ENCODE measurements around the gene DISC1. TPM values are rescaled to one million over a fixed set of nuclear protein-coding genes. Genes with fewer than 3 reads are reported as not detected.
A peak's percentile ranks its signal among the peaks of the same experiment; 100 is the strongest.
"Not testable (repeated sequence)": the region's sequence is repeated elsewhere in the genome, so short reads cannot be mapped to it uniquely, and the experiment has no call there.

DISC1 gene
- total RNA-seq, 1 donor from 2014 or later: 5.5 TPM

DNA sequence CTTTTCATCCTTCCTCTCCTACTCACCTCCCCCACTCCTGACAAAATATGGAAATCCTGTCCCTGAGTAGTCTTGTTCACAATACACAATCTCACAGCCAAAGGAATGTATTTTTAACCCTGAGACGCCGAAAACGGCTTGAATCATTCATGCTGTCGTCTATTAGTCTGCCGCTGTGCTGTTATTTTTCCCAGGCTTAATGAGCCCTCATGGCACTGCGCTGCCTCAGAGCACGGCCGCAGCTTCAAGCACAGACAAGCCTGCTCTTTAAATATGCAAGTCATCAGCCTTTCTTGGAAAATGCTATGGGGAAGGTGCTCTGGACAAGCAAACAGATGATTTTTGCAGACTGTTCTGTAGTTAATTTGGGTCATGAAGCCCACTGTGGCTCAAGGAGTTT lies 302.7 kb downstream of the DISC1 start:
- DNase-seq (ENCODE audit: low spot score): no peak
- intact Hi-C loops (cut with DNase I): loop anchor here (5.0 kb wide), 1 partner anchor 698 kb away; no protein-coding TSS in a partner anchor

DNA sequence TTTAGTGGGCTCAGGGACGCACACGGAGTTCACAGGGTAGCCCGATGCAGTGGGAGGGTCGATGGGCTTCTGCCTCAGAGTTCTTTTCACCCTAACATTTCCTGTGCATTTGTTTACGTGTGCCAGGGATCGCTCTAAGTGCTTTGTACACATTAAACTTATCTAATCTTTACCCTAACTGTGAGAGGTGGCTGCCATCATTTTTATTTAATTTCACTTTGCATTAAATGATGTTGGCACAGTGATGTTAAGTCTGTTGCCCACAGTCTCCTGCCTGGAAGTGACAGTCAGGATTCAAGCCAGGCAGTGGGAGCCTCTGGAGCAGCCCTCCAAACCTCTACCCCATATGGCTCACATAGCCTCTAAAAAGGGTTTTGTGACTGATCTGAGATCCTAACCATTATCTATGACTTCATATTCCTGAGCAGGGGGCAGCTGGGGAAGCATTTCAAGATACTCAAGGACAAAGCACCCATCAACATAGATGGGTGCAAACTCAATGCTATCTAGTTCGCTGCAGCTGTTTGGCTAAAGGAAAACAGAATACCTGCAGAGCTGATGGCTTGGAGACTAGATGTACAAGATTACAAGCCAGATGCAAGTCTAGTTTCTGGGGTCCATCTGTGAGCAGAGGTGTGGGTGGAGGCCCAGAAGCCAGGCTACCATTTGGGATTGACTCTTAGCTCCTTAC lies 303.8 kb downstream of the DISC1 start:
- intact Hi-C loops (cut with DNase I): loop anchor here (5.0 kb wide), 2 partner anchors 63 to 377 kb away; no protein-coding TSS in a partner anchor
- DNase-seq (ENCODE audit: low spot score): no peak

DNA sequence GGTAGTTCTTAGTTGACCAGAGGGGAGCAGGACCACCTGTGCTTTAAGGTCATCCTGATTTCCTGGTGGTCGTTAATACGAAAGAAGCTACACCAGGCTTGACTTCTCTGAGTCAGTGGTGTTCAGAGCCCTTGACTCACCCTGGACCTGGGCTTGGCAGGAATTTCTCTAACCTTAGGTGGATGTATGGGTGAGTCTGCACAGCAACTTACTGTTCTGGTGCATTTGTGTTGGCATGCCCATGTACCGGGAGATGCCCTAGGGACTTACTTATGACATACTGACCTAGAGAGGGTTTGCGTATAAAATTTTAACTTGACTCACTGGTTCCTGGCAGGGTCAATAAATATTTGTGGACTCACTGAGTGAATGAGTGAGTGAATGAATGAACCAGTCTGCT lies 304.6 kb downstream of the DISC1 start:
- intact Hi-C loops (cut with DNase I): loop anchor here (5.0 kb wide), 2 partner anchors 64 to 376 kb away; no protein-coding TSS in a partner anchor
- DNase-seq (ENCODE audit: low spot score): no peak

DNA sequence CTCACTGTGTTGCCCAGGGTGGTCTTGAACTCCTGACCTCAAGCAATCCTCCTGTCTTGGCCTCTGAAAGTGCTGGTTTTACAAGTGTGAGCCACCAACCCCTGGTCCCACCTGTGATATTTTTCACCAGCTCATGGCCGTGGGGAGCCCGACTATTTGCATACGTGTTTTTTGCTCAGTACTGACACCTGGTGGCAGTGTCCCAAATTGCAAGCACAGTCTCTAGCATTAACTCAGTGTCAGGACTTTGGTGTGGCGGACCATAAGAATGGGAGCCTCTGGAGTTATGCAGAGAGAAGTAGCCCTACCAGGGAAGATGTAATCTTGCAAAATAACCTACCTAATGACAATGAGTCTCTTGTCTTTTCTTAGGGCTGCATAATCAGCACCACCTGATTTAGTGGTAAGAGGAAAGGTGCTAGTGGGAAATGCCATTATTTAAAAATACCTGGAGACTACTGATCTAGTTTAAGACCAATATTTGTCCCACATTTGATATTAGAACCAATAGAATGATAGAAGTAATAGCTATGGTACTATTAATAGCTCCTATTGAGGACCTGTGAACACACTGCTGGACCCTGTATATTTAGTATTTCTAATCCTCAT lies 305.4 kb downstream of the DISC1 start:
- DNase-seq (ENCODE audit: low spot score): no peak
- intact Hi-C loops (cut with DNase I): loop anchor here (5.0 kb wide), 2 partner anchors 65 to 375 kb away; no protein-coding TSS in a partner anchor

DNA sequence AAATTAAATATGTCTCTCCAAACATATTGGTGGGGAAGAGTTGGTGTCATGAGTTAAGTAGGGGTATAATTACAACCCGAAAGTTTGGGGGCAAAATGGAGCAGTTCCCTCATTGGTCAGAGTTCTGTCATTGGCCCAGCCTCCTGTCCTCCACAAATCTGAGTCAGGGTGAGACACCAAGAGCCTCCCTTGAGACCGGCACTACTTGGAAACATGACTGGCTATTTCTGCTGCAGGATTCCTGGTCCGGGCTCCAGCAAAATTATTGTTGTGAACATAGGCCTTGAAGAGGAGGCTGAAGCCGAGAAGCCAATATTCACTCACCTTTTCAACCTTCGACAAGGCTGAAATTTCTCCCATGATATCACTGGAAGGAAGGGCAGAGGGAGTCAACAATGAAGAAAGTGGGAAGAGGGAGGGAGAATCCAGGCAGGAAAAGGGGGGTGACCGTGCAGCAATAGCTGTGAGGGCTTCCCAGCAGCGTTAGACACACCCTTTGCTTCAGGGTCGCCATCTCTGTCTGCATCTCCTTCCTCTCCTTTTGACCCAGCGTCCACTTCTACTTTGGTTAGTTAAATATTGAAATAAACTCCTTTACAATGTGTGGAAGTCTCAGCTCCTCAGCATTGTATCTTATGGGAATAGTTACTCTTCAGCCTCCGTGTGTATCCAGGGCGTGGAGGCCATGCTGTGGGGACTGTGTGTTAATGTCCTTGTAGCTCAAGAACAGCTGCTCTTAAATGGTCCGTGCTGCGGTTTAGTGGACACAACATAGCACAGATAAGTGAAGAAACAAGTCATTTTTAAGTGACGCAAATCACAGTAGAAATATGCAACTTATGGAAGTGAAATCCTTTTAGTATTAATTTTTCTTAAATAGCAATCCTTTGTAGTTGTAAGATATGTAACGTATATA lies 307.4 kb downstream of the DISC1 start:
- intact Hi-C loops (cut with DNase I): loop anchor here (5.0 kb wide), 2 partner anchors 67 to 373 kb away; no protein-coding TSS in a partner anchor
- no peak for DNase-seq (ENCODE audit: low spot score)

DNA sequence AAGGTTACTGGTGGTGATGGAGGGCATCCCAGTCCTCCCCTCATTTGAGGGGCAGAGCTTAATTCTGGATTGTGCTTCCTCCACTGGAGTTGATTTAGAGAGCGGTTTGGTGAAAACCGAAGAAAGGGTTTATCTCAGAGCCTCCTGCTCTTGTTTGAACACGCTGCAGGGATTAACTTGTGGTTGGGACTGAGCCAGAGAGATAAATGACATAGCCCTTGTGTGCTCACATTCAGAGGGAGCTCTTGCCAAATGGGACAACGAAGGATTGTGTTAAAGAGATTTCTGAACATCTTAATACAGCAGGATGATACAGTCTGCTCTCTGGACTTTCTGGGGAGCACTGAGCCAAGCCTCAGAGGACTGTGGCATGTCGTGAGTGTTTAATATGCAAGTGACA lies 308.2 kb downstream of the DISC1 start:
- intact Hi-C loops (cut with DNase I): loop anchor here (5.0 kb wide), 5 partner anchors 67 to 383 kb away; no protein-coding TSS in a partner anchor
- no peak for DNase-seq (ENCODE audit: low spot score)

DNA sequence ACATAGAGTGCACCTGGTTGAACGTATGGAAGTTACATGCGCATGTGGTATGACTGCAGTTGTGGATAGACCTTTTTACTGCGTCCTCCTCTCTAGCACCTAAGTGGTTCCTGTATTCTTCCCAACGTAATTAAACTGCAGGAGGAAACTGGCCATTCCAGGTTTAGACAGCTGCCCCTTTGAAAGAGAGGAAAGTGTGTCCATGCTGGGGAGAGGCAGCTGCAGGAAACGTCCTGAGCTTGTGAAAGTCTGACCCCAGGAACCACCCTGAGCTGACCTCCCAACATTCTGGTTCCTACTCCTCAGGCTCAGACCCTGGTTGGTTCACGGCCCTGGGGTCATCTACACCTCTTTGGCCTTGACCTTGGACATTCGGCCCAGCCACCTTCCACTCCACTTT lies 309.3 kb downstream of the DISC1 start:
- intact Hi-C loops (cut with DNase I): loop anchor here (5.0 kb wide), 3 partner anchors 76 to 381 kb away; no protein-coding TSS in a partner anchor

DNA sequence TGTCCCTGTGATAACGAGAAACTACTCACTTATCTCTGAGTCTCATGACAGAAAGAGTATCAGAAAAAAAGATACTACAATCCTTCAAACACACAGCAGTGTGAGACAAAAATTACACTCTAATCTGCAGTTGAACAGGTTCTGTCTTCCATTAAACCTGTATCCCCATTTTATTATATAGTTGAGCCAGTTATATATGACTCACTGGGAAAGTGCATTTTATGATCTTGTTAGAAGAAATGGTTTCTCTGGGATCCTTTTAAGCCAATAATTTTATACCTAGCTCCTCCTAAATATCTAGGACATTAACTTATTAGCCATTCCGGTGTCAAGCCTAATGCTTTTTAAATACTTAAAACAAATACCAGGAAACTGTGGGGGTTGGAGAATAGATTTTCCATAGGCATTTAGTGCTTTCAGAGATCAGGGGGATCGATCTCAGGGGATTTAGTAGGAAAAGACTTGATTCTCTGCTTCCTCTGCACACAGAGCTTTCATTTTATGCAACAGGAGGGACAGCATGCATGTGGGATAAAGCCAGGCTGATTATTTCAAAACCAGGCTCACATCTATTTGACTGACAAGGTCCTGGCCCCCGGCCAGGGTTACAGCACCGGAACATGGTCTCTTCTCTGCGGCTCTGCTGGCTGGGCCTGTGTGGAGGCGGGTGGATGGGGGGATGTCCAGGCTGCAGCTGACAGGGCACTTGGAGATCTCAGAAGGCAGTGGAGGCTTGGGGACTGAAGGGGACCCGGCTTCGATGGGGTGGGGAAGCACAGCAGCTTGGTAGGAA lies 310.6 kb downstream of the DISC1 start:
- intact Hi-C loops (cut with DNase I): loop anchor here (5.0 kb wide), 3 partner anchors 75 to 380 kb away; no protein-coding TSS in a partner anchor
- peak; percentile 82 for DNase-seq (ENCODE audit: low spot score)

More for the DNA sequence above, 309.3 kb downstream of the DISC1 start:
- no peak for DNase-seq (ENCODE audit: low spot score)

DNA sequence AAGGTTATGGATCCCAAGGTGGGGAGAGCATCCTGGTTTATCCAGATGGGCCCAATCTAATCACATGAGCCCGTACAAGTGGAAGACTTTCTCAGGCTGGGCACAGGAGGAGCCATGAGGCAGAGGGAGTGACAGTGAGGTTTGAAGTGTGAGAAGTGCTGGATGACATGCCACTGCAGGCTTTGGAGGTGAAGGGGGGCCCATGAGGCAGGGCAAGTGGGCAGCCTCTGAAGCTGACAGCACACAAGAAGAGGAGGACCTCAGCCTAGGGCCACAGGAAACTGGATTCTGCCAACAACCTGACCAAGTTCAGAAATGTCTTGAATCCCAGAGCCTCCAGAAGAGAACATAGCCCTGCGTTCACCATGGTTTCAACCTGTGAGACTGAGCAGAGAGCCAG lies 311.6 kb downstream of the DISC1 start:
- intact Hi-C loops (cut with DNase I): loop anchor here (5.0 kb wide), 3 partner anchors 74 to 379 kb away; no protein-coding TSS in a partner anchor
- no peak for DNase-seq (ENCODE audit: low spot score)

DNA sequence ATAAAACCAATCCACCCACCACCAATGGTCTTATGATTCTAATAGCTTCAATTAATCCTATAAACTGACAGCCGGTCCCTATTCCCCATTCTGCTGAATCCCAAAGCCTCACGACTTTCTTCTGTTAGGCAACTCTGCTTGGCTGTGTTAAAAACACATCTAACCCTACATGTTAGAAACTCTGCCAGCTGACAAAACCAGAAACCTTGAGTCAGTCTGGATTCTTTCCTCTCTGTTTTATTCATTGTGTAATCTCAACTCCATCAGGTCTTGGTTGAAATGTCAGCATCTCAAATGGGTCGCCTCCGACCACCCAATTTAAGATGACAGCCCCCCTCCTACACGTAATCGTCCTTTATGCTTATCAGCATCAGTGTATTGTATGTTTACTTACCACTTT lies 312.1 kb downstream of the DISC1 start:
- intact Hi-C loops (cut with DNase I): loop anchor here (5.0 kb wide), 3 partner anchors 74 to 379 kb away; no protein-coding TSS in a partner anchor
- DNase-seq (ENCODE audit: low spot score): no peak

DNA sequence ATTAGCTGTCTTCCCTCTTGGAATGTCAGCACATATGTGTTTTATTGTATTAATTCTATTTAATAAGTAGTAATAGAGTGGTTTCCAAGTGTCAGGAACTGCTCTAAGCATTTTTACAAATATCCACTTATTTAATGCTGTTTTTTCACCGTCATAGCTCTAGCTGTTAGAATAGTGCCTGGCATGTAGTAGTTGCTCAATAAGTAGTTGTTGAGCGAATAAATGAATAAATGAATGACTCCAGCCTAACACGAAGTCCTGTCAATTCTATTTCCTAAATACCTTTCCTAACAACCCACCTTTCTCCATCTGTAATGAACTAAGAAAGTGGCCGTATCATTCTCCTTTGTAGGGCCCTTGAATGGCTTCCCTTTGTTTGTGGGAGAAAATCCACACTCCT lies 312.5 kb downstream of the DISC1 start:
- intact Hi-C loops (cut with DNase I): loop anchor here (5.0 kb wide), 3 partner anchors 73 to 378 kb away; no protein-coding TSS in a partner anchor
- DNase-seq (ENCODE audit: low spot score): no peak

DNA sequence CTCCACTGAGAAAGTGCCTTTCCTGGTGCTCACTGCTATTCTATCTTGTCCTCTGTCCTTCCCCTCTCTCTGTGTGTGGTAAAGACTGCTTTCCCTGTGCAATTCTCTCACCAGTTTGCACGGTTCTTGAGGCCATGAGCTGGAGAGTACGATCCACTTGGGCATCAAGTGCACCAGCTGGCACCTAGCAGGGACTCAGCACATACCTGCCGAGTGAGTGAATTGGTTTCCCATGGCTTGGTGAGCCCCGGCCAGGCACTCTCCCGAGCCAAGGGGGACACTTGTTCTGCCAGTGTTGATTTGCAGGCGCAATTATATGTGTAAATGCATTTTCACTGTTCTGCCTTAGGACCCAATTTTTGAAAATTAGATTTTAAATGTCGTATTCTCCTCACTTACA lies 313.5 kb downstream of the DISC1 start:
- no peak for DNase-seq (ENCODE audit: low spot score)
- intact Hi-C loops (cut with DNase I): no loop called here

DNA sequence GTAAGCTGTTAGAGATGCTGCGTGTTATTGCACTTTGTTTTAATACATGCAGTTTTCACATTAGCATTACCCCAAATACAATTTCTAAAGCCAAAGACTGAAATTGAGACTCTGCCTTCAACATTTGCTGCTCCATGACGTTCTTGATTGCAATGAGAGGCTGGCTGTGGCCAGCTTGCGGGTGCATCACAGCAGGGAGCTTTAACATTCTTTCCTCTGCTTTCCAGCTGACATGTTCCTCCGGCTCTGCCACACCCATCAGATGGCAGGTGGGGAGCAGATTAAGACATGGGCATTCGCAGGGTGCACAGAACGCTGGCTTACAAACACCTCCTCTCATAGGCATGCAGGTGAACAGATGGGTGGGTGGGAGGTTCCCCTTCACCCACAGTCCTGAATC lies 314.1 kb downstream of the DISC1 start:
- no peak for DNase-seq (ENCODE audit: low spot score)
- intact Hi-C loops (cut with DNase I): no loop called here

DNA sequence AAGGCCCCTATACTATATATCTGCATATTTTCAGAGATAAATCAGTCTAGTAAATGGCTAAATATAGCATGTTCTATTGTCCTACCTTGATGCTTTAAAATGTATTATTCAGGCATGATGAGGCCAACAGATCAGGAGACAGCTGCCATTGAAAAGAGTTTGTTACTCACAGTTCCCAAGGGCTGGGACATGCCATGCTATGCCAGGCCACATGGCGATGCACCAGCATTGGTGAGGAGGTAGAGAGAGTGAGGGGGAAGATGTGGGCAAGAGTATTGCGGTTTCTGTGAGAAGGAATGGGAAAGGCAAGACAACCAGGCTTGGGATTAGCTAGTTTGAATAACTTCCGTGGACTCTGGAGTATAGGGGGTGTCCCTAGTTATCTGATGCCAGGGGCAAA lies 316.5 kb downstream of the DISC1 start:
- DNase-seq (ENCODE audit: low spot score): no peak
- intact Hi-C loops (cut with DNase I): no loop called here

DNA sequence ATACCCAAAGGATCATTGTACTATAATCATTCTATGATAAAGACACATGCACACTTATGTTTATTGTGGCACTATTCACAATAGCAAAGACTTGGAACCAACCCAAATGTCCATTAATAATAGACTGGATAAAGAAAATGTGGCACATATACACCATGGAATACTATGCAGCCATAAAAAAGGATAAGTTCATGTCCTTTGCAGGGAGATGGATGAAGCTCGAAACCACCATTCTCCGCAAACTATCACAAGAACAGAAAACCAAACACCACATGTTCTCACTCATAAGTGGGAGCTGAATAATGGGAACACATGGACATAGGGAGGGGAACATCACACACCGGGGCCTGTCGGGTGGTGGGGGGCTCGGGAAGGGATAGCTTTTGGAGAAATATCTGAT lies 321.5 kb downstream of the DISC1 start:
- intact Hi-C loops (cut with DNase I); DNase-seq (ENCODE audit: low spot score): not testable (repeated sequence)

DNA sequence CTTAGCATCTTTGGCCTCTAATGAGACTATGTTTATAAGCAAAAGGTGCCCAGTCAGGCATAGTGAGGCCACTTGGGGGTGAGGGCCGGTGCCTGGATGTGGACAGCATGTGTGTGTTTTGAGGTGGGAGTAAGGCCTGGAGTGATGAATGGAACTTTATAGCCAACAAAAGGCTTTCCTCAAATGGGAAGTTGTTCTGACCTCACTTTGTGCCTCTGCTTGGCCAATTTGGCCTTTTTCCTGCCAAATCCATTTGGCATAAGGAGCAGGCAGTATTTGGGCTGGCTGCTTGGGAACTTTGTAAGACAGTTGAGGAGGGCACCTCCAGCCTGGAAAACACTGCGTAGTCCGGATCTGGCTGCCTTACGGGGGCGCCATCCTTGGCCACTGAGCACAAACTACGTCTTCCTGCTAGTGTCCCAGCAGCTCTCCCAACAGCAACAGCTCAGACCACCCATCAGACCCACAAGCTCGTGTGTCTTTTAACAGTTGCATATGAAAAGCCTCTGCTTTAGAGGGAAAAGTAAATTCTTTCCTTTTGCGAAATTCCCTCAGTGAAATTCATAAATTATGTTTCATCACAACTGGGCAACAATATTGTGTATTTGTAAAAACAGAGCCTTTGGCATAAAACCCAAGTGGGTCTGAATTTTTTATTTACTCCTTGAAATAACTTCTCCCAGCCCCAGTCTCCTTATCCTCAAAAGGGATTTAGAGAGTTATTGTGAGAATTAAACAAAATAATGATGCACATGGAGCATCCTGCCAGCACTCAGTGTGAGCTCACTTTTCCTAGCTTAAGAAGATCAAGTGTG lies 322.9 kb downstream of the DISC1 start:
- intact Hi-C loops (cut with DNase I): no loop called here
- DNase-seq (ENCODE audit: low spot score): no peak

DNA sequence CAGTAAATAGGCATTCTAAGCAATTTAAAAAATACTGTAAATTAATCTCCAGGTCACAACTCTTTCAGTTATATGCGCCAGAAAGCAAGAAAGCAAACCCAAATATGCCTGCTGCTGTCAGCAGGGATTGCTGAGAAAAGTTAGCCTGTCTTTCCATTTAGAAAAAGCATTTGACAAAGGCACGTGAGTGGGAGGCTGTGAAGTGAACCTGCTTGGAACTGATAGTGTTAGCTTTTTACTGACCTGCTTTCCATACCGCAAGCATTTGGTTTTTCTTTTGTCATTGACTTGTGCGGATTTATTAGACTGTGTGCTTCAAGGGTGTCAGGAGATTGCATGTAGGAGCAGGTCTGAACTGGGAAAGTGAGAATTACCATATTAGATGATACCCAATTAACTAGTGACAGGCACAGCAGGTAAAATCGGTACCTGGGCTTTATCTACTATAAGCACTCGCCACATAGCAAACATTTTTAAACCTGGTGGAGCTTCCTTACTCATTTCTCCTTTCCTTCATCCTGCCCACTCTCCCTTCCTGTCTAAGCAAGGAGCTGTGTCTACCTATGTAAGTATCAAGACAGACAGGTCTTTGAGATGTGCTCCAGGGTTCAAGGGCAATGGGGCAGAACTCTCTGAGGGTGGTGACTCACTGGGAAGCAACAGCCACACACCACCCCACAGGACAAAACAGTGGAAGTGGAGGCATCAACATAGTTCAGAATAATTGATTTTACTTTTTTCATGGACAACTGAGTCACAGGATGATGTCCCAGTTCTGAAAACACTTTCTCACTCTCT lies 323.9 kb downstream of the DISC1 start:
- DNase-seq (ENCODE audit: low spot score): no peak
- intact Hi-C loops (cut with DNase I): no loop called here
